ACHN (cell line): ENCODE data around the gene GABRA5.

Experiments used
- DNase-seq: peaks from one replicate; pipeline ENCODE4 v3.0.0-alpha.2; 2015
- in situ Hi-C: cut with HindIII; loops from 2 replicates; pipeline ENCODE4 v1.10.0; 2017; ENCODE audit warnings: low sequenced_read_pairs, low pct_ligation_motif_present, low pct_unique_long_range_greater_than_20kb

Gene GABRA5

GRCh38 chr15:26873846-26874245 is 7.0 kb downstream of the GABRA5 start:
- in situ Hi-C loops: no loop called here
- peak; percentile 38 for DNase-seq

GRCh38 chr15:26874774-26875475 is 8.1 kb downstream of the GABRA5 start:
- in situ Hi-C loops: no loop called here
- DNase-seq: no peak

- no peak for DNase-seq
- in situ Hi-C loops: no loop called here
These were observed 8.6 kb downstream of the GABRA5 start for GRCh38 chr15:26875476-26875850.

DNA sequence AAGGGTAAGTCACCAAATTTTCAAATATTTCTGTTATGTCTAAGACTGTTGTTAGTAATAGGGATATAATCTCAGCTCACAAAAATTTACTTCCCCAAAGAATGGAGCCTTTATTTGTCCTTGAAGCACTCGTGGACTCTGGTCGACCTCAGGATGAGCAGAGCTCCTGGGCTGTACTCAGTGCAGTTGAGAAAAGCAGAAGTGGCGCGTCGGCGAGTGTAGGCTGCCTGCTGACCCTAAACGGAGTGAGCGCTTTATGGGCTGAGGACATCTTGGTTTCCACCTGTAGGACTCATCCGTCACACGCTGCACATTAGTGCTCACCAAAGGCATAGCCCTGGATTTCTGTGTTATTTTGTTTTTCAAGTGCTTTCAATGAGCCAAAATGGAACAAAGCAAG is 11.0 kb downstream of the GABRA5 start:
- no peak for DNase-seq
- in situ Hi-C loops: no loop called here

- DNase-seq: no peak
- in situ Hi-C loops: no loop called here
These were observed 12.8 kb downstream of the GABRA5 start for GRCh38 chr15:26879706-26880105.

DNA sequence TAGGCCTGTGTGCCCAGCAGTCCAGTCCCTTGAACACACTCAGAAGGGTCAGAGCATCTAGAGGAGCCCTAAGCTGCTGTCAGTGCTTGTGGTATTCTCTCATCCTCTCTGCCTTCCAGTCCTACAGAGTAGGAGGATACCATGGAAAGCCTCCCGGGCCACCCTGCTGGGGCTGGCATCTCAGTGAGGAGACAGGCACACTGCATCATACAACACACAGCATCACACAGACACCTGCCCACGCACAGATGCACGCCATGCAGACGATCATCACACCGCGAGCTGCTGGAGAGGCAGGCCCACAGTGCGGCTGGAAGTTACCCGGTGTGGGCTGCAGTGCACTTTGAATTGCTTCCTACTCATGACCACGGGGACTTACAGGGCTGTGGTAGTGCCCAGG is 15.2 kb downstream of the GABRA5 start:
- DNase-seq: no peak
- in situ Hi-C loops: no loop called here

DNA sequence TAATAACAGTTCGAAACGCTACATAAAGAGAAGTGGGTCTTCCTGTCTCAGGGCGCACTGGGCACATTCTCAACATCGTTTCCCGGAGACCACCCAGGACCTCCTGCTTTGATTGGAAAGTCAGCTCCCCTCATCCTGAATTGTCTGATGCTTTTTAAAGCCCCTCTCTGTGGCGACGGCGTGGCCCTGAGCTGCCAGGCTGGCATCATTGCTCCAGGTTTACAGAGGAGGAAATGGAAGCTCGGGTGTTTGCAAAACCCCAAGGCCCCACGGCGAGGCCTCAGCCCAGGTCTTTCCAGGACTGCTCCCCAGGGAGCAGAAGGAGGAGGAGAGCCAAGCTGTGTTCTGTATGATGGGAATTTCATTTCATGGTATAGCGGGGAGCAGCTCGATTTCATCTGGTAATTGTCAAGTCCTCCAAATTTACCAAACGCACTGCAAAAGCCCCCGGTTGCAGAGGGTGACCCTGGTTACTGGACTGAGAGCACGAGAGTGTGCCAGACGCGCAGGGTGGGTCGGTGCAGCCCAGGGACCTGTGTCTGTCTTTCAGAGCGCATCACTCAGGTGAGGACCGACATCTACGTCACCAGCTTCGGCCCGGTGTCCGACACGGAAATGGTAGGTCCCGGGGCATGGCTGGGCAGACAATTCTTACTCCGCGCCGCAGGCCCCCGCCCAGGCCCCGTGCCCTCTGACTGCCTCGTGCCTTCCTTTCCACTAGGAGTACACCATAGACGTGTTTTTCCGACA is 15.9 kb downstream of the GABRA5 start:
- no peak for DNase-seq
- in situ Hi-C loops: no loop called here

GRCh38 chr15:26883466-26883865 is 16.6 kb downstream of the GABRA5 start:
- in situ Hi-C loops: no loop called here
- DNase-seq: no peak

DNA sequence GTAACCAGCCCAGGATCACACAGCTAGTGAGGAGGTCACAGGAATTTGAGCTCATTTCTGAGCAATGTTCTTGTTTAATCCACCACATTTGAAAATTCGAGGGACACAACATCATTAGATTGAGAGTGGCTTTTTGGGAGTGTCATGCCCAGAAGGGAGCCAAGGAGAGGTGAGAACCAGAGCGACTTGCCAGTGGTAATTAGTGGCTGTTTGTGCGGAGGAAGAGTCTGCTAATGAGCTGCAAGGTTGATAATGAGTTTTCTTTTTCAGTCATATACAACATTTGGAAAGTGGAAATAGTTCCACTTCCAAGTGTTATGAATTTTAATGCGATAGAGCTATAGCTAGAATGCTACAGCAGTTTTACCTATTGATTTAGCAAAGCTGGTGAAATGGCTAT is 19.7 kb downstream of the GABRA5 start:
- in situ Hi-C loops: no loop called here
- DNase-seq: no peak

- in situ Hi-C loops: no loop called here
- DNase-seq: no peak
These were observed 21.2 kb downstream of the GABRA5 start for GRCh38 chr15:26887926-26888666.

DNA sequence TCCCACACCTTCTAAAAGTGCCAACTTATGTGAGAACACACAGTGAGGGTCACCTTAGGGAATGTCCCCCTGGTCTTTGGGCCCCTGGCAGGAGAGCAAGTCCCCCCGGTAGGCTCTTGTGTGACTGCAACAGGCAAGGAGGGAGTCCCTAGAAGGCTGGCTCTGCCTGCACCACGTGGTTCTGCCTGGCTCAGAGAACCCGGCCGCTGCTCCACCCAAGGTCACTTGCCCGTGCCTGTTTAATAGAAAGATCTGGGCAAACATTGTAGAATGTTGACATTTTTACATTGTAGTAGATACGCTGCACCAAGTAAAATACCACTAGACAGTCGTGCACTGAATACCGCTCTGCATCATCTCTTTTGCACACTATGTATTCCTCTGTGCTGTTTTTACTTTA is 21.9 kb downstream of the GABRA5 start:
- in situ Hi-C loops: no loop called here
- DNase-seq: no peak

GRCh38 chr15:26889298-26889898 is 22.5 kb downstream of the GABRA5 start:
- peak; percentile 64 for DNase-seq
- in situ Hi-C loops: no loop called here

DNA sequence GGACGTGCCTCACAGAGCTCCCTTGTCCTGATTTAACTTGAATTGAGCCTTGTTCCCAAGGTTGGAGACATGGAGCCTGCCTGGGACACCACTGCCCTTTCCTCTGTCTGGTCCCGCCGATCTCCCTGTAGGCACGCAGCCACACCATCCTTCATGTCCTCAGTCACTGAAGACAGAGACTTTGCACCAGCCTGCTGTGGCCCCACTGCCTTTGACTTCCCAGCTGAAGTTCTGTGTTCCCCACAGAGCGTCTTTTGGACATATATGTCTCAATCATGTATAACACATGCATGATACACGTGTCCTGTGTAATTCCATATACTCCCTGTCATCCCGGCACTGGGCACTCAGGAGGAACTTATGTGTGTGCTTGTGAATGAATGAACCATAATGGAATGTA is 23.6 kb downstream of the GABRA5 start:
- DNase-seq: no peak
- in situ Hi-C loops: no loop called here

DNA sequence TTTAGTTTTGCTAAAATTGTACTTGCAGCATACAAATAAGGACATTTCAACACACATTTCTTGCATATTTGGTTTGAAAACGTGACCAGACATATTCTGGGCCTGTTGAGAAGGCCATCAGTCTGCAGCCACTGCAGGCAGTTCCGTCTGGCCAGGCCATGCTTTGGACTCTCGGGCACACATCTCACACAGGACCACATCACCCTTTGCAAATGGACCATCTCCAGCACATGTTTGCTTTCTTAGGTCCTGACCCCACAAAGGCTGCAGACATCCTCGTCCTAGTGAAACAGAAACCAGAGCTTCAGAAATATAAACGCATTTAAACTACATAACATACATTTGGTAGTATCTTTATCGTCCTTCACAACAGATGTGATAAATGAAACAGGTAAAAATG is 24.1 kb downstream of the GABRA5 start:
- DNase-seq: no peak
- in situ Hi-C loops: no loop called here

GRCh38 chr15:26891448-26892181 is 24.8 kb downstream of the GABRA5 start:
- in situ Hi-C loops: no loop called here

GRCh38 chr15:26892182-26892518 is 25.3 kb downstream of the GABRA5 start:
- DNase-seq: no peak
- in situ Hi-C loops: no loop called here

More at GRCh38 chr15:26891448-26892181, 24.8 kb downstream of the GABRA5 start:
- DNase-seq: peak; percentile 45

DNA sequence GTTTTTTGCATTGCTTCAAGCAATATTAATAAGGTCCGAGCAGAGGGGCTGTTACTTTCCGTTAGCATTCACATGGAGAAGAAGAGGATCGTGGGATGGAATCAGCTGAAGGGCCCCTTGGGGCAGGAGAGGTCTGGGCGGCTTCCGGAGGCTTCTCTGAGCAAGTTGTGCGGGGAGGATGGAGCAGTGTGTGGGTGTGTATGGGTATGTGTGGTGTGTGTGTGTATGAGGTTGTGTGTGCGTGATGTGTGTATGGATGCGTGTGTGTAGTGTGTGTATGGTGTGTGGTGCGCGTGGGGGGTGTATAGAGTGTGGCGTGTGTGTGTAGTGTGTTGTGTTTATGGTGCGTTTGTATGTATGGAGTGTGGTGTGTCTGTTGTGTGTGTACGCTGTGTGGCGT is 25.8 kb downstream of the GABRA5 start:
- in situ Hi-C loops: no loop called here
- DNase-seq: no peak

DNA sequence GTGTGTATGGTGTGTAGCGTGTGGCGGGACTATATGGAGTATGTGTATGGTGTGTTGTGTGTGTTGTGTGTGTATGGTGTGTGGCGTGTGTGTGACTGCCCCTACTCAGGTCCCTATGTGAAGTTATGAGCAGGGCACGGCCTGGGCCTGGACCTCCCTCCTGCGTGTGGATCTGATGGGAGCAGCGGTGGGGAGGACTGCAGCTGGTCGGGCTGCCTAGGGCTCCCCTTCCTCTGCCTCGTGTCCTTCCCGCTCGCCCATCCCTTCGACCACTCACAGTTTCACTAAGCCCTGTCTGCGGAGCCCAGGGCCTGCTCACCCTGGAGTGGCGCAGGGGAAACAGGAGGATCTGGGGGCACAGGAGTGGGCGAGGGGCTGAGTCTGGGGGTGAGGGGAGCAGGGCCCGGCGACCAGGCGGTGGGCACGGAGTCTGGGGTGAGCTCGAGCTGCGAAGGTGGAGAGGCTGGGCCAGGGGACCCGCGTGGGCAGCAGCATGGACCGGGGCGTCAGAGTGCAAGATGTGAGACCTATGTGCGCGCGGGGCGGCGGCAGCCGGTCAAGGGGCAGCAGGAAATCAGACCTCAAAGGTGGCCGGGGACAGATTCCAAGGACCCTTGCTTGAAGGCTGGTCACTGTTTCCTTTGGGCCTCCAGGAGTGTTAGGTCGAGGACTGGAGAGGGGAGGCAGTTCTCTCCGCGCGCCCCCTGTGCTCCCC is 26.6 kb downstream of the GABRA5 start:
- in situ Hi-C loops: no loop called here
- DNase-seq: no peak
